Right kidney (tissue), 1 donor: ENCODE data around the gene MIP.
"Not testable (repeated sequence)": the region's sequence is repeated elsewhere in the genome, so short reads cannot be mapped to it uniquely, and the experiment has no call there.

ENCODE experiments used
- DNase-seq: peaks from one replicate; pipeline ENCODE4 v3.0.0-alpha.2; 2016

MIP gene

DNA sequence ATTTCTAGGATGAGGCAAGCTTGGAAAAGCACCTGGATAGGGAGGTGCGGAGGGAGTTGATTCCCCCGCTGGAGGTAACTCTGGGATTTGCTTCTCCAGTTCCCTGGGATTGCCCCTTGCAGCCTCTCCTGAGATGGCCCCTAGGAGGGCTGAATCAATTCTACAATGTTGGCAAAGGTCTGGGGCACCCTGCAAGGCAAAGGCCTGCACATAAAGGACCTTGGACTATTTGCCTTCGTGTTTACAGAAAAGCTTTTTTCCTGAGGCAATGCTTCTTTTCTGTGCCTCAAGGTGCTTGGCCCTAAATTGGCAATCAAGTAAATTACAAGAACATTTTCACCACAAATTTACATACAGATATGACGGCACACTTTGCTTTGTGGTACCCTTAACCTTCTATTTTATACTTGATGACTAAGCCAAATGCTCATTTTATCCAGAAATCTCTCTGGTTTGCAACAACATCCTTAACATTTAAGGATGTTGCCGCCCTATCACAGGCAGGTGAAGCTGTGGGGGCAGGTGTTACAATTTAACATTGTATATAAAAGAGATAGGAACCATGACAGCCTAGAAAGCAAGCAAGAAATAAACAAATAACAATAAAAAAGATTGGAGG is 45.5 kb downstream of the MIP start:
- DNase-seq, result no peak

DNA sequence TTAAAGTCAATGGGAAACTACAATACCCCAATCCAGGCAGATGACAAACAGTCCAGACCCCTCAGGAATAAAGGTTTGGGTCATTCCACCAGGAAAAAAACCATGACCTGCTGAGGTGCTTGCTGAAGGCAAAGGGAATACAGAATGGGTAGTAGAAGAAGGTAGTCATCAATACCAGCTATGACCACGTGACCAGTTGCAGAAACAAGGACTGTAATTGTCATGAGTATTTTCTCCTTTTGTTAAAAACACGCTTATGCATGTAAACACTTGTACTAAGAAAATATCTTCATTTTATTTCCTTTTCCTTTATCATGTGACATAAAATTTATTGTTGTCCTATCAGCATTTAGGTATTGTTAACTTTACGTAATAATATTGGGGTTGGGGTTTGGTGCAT is 50.2 kb downstream of the MIP start:
- DNase-seq, result not testable (repeated sequence)

DNA sequence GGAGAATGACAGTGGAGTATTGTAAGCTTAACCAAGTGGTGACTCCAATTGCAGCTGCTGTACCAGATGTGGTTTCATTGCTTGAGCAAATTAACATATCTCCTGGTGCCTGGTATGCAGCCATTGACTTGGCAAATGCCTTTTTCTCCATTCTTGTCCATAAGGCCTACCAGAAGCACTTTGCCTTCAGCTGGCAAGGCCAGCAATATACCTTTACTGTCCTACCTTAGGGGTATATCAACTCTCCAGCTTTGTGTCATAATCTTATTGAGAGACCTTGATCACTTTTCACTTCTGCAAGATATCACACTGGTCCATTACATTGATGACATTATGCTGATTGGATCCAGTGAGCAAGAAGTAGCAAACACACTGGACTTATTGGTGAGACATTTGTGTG is 52.8 kb downstream of the MIP start:
- DNase-seq, result not testable (repeated sequence)

GRCh38 chr12:56401125-56401524 is 53.3 kb downstream of the MIP start:
- not testable (repeated sequence) for DNase-seq
